AG10803 (cell line): ENCODE results near the gene CDH4.

Source experiments
- DNase-seq: peaks from one replicate; pipeline ENCODE4 v3.0.0; 2010; ENCODE audit warnings: low read depth
- H3K4me3 ChIP-seq: 2 replicates; pipeline ENCODE4 v1.5.1; 2011; ENCODE audit warnings: mild to moderate bottlenecking, low read length, control low read depth
- CTCF ChIP-seq: conservative IDR thresholded peaks from 2 replicates; pipeline ENCODE4 v1.5.1; 2011; ENCODE audit warnings: mild to moderate bottlenecking, low read length, control low read depth, inconsistent platforms

Gene CDH4

GRCh38 chr20:61508301-61509096 lies 256.4 kb downstream of the CDH4 start:
- DNase-seq: no peak
- TF ChIP-seq CTCF: no peak
- no peak overlapping the region for H3K4me3 ChIP-seq

- no peak overlapping the region for H3K4me3 ChIP-seq
- DNase-seq: no peak
- TF ChIP-seq CTCF: no peak
Observed at GRCh38 chr20:61510778-61511330, 258.8 kb downstream of the CDH4 start.

- DNase-seq: no peak
- H3K4me3 ChIP-seq: no peak overlapping the region
- no peak for TF ChIP-seq CTCF
Observed at GRCh38 chr20:61512475-61512874, 260.4 kb downstream of the CDH4 start.

GRCh38 chr20:61513124-61514017 lies 261.3 kb downstream of the CDH4 start:
- no peak for TF ChIP-seq CTCF
- no peak for DNase-seq
- H3K4me3 ChIP-seq: no peak overlapping the region

- DNase-seq: no peak
- H3K4me3 ChIP-seq: no peak overlapping the region
- no peak for TF ChIP-seq CTCF
Observed at GRCh38 chr20:61514018-61514365, 261.9 kb downstream of the CDH4 start.

GRCh38 chr20:61514396-61514795 lies 262.3 kb downstream of the CDH4 start:
- no peak for TF ChIP-seq CTCF
- no peak overlapping the region for H3K4me3 ChIP-seq
- DNase-seq: no peak
